ENCODE measurements around the gene VRK3.

- no peak for TF ChIP-seq CTCF (IDR thresholded peaks at IDR 0.05)
- TF ChIP-seq POLR2AphosphoS5 (IDR thresholded peaks at IDR 0.05): no peak
Measured at GRCh38 chr19:49927526-49928264, 97.5 kb downstream of the VRK3 start.
